ENCODE data around the gene PTPRD.

The PTPRD gene

GRCh38 chr9:9614607-9615006 is 998.2 kb downstream of the PTPRD start:
- Histone ChIP-seq H3K9ac (ENCODE audit: low read length) (no peak overlapping the region), H4K8ac (ENCODE audit: low read depth, low read length) (no peak overlapping the region), H3K27me3 (ENCODE audit: insufficient read depth, low read length) (no peaks in the 10 kb centered on the region), H3K4ac (ENCODE audit: low read depth, low read length) (no peak overlapping the region), H3K79me1 (ENCODE audit: low read length) (no peaks in the 10 kb centered on the region), H2AFZ (ENCODE audit: insufficient read depth, low read length, poor library complexity) (no peak overlapping the region), H3K14ac (ENCODE audit: low read length) (no peak overlapping the region), H3K4me1 (ENCODE audit: control insufficient read depth in 1 of 2, insufficient read depth in 2 of 2, low read length in 2 of 2) (no peaks in the 10 kb centered on the region), H2BK120ac (ENCODE audit: insufficient read depth, low read length, poor library complexity) (no peak overlapping the region), H3K9me3 (ENCODE audit: insufficient read depth, low read depth, low read length) (no peaks in the 10 kb centered on the region), H2BK12ac (ENCODE audit: low read length) (no peak overlapping the region), H4K12ac (ENCODE audit: low read depth, low read length) (no peak overlapping the region), H3K4me2 (ENCODE audit: low read length) (no peak overlapping the region), H3K27ac (ENCODE audit: low read depth, low read length) (no peak overlapping the region), H2BK5ac (ENCODE audit: low read depth, low read length, poor library complexity) (no peak overlapping the region), H3K36me3 (ENCODE audit: control insufficient read depth in 1 of 2, insufficient read depth in 2 of 2, low read length in 2 of 2) (no peaks in the 10 kb centered on the region), H3K79me2 (ENCODE audit: control insufficient read depth, insufficient read depth, low read length, poor library complexity) (no peaks in the 10 kb centered on the region), H3K18ac (ENCODE audit: low read length) (no peak overlapping the region), H2AK5ac (ENCODE audit: low read length) (no peak overlapping the region), H3K4me3 (ENCODE audit: low read depth, low read length) (no peak overlapping the region), H3K23ac (ENCODE audit: low read length) (no peak overlapping the region), H4K91ac (ENCODE audit: low read depth, low read length) (no peak overlapping the region)
- DNase-seq: no peak
- no CpG with 5 or more reads among the region's 2 CpGs for WGBS (ENCODE audit: extremely low coverage, insufficient coverage, insufficient read length)

- DNase-seq: no peak
- H3K4me1 ChIP-seq (ENCODE audit: control insufficient read depth in 1 of 2, insufficient read depth in 2 of 2, low read length in 2 of 2): no peaks in the 10 kb centered on the region
- H3K9me3 ChIP-seq (ENCODE audit: insufficient read depth, low read depth, low read length): no peaks in the 10 kb centered on the region
- no peak overlapping the region for H2AK5ac ChIP-seq (ENCODE audit: low read length)
- no peak overlapping the region for H3K4me2 ChIP-seq (ENCODE audit: low read length)
- H3K4ac ChIP-seq (ENCODE audit: low read depth, low read length): no peak overlapping the region
- H3K79me2 ChIP-seq (ENCODE audit: control insufficient read depth, insufficient read depth, low read length, poor library complexity): no peaks in the 10 kb centered on the region
- H3K18ac ChIP-seq (ENCODE audit: low read length): no peak overlapping the region
- H3K79me1 ChIP-seq (ENCODE audit: low read length): no peaks in the 10 kb centered on the region
- no peak overlapping the region for H4K8ac ChIP-seq (ENCODE audit: low read depth, low read length)
- H3K9ac ChIP-seq (ENCODE audit: low read length): no peak overlapping the region
- no peak overlapping the region for H3K27ac ChIP-seq (ENCODE audit: low read depth, low read length)
- no peak overlapping the region for H3K14ac ChIP-seq (ENCODE audit: low read length)
- WGBS (ENCODE audit: extremely low coverage, insufficient coverage, insufficient read length): no CpG with 5 or more reads among the region's 2 CpGs
- H3K4me3 ChIP-seq (ENCODE audit: low read depth, low read length): no peak overlapping the region
- no peak overlapping the region for H3K23ac ChIP-seq (ENCODE audit: low read length)
- H2BK12ac ChIP-seq (ENCODE audit: low read length): no peak overlapping the region
- H2AFZ ChIP-seq (ENCODE audit: insufficient read depth, low read length, poor library complexity): no peak overlapping the region
- no peak overlapping the region for H2BK120ac ChIP-seq (ENCODE audit: insufficient read depth, low read length, poor library complexity)
- no peak overlapping the region for H2BK5ac ChIP-seq (ENCODE audit: low read depth, low read length, poor library complexity)
- no peaks in the 10 kb centered on the region for H3K36me3 ChIP-seq (ENCODE audit: control insufficient read depth in 1 of 2, insufficient read depth in 2 of 2, low read length in 2 of 2)
- H4K12ac ChIP-seq (ENCODE audit: low read depth, low read length): no peak overlapping the region
- no peak overlapping the region for H4K91ac ChIP-seq (ENCODE audit: low read depth, low read length)
- no peaks in the 10 kb centered on the region for H3K27me3 ChIP-seq (ENCODE audit: insufficient read depth, low read length)
These were observed 1000.0 kb downstream of the PTPRD start for GRCh38 chr9:9612755-9613154.

GRCh38 chr9:9612270-9612669 is 1000.5 kb downstream of the PTPRD start:
- no peak overlapping the region for H4K8ac ChIP-seq (ENCODE audit: low read depth, low read length)
- H2BK12ac ChIP-seq (ENCODE audit: low read length): no peak overlapping the region
- H4K91ac ChIP-seq (ENCODE audit: low read depth, low read length): no peak overlapping the region
- H2AK5ac ChIP-seq (ENCODE audit: low read length): no peak overlapping the region
- H3K18ac ChIP-seq (ENCODE audit: low read length): no peak overlapping the region
- no peak overlapping the region for H3K14ac ChIP-seq (ENCODE audit: low read length)
- DNase-seq: no peak
- no peak overlapping the region for H3K23ac ChIP-seq (ENCODE audit: low read length)
- no peaks in the 10 kb centered on the region for H3K79me2 ChIP-seq (ENCODE audit: control insufficient read depth, insufficient read depth, low read length, poor library complexity)
- no peaks in the 10 kb centered on the region for H3K79me1 ChIP-seq (ENCODE audit: low read length)
- H3K9me3 ChIP-seq (ENCODE audit: insufficient read depth, low read depth, low read length): no peaks in the 10 kb centered on the region
- H2AFZ ChIP-seq (ENCODE audit: insufficient read depth, low read length, poor library complexity): no peak overlapping the region
- no CpG with 5 or more reads among the region's 3 CpGs for WGBS (ENCODE audit: extremely low coverage, insufficient coverage, insufficient read length)
- H3K27me3 ChIP-seq (ENCODE audit: insufficient read depth, low read length): no peaks in the 10 kb centered on the region
- H3K36me3 ChIP-seq (ENCODE audit: control insufficient read depth in 1 of 2, insufficient read depth in 2 of 2, low read length in 2 of 2): no peaks in the 10 kb centered on the region
- H2BK120ac ChIP-seq (ENCODE audit: insufficient read depth, low read length, poor library complexity): no peak overlapping the region
- H2BK5ac ChIP-seq (ENCODE audit: low read depth, low read length, poor library complexity): no peak overlapping the region
- no peak overlapping the region for H3K27ac ChIP-seq (ENCODE audit: low read depth, low read length)
- no peak overlapping the region for H4K12ac ChIP-seq (ENCODE audit: low read depth, low read length)
- H3K4ac ChIP-seq (ENCODE audit: low read depth, low read length): no peak overlapping the region
- H3K4me2 ChIP-seq (ENCODE audit: low read length): no peak overlapping the region
- no peak overlapping the region for H3K9ac ChIP-seq (ENCODE audit: low read length)
- no peaks in the 10 kb centered on the region for H3K4me1 ChIP-seq (ENCODE audit: control insufficient read depth in 1 of 2, insufficient read depth in 2 of 2, low read length in 2 of 2)
- H3K4me3 ChIP-seq (ENCODE audit: low read depth, low read length): no peak overlapping the region

GRCh38 chr9:9605681-9606080 is 1007.1 kb downstream of the PTPRD start:
- DNase-seq: no peak
- WGBS (ENCODE audit: extremely low coverage, insufficient coverage, insufficient read length): no CpG with 5 or more reads among the region's 4 CpGs
- H2BK5ac ChIP-seq (ENCODE audit: low read depth, low read length, poor library complexity): no peak overlapping the region
- no peak overlapping the region for H3K23ac ChIP-seq (ENCODE audit: low read length)
- H3K27ac ChIP-seq (ENCODE audit: low read depth, low read length): no peak overlapping the region
- H3K18ac ChIP-seq (ENCODE audit: low read length): no peak overlapping the region
- no peak overlapping the region for H4K91ac ChIP-seq (ENCODE audit: low read depth, low read length)
- H4K12ac ChIP-seq (ENCODE audit: low read depth, low read length): no peak overlapping the region
- H4K8ac ChIP-seq (ENCODE audit: low read depth, low read length): no peak overlapping the region
- no peak overlapping the region for H2AK5ac ChIP-seq (ENCODE audit: low read length)
- H3K9me3 ChIP-seq (ENCODE audit: insufficient read depth, low read depth, low read length): no peaks in the 10 kb centered on the region
- no peaks in the 10 kb centered on the region for H3K79me1 ChIP-seq (ENCODE audit: low read length)
- H3K4me3 ChIP-seq (ENCODE audit: low read depth, low read length): no peak overlapping the region
- no peaks in the 10 kb centered on the region for H3K27me3 ChIP-seq (ENCODE audit: insufficient read depth, low read length)
- H3K4ac ChIP-seq (ENCODE audit: low read depth, low read length): no peak overlapping the region
- H2BK120ac ChIP-seq (ENCODE audit: insufficient read depth, low read length, poor library complexity): no peak overlapping the region
- H3K14ac ChIP-seq (ENCODE audit: low read length): no peak overlapping the region
- no peaks in the 10 kb centered on the region for H3K4me1 ChIP-seq (ENCODE audit: control insufficient read depth in 1 of 2, insufficient read depth in 2 of 2, low read length in 2 of 2)
- H3K36me3 ChIP-seq (ENCODE audit: control insufficient read depth in 1 of 2, insufficient read depth in 2 of 2, low read length in 2 of 2): no peaks in the 10 kb centered on the region
- H2AFZ ChIP-seq (ENCODE audit: insufficient read depth, low read length, poor library complexity): no peak overlapping the region
- H3K4me2 ChIP-seq (ENCODE audit: low read length): no peak overlapping the region
- H2BK12ac ChIP-seq (ENCODE audit: low read length): no peak overlapping the region
- H3K9ac ChIP-seq (ENCODE audit: low read length): no peak overlapping the region
- H3K79me2 ChIP-seq (ENCODE audit: control insufficient read depth, insufficient read depth, low read length, poor library complexity): no peaks in the 10 kb centered on the region
